CD14-positive monocyte (primary cell): ENCODE results near the gene ABCC9. TPM values are rescaled to one million over a fixed set of nuclear protein-coding genes. Genes with fewer than 3 reads are reported as not detected.

ENCODE experiments used
- DNase-seq, 3 donors: peaks; one replicate each; pipeline ENCODE4 v3.0.0-alpha.2; 2011 to 2022
- H2AFZ ChIP-seq: 2 replicates; pipeline ENCODE4 v1.6.0; 2012; ENCODE audit warnings: mild to moderate bottlenecking, low read depth, low read length, inconsistent platforms; ENCODE audit not compliant: insufficient read depth, poor library complexity, severe bottlenecking
- H3K27ac ChIP-seq, 2 donors: 1 replicate in 1 of 2; 2 replicates in 1 of 2; pipeline ENCODE4 v1.5.1; 2012 to 2013; ENCODE audit warnings: low read length in 2 of 2, control low read depth in 1 of 2, inconsistent platforms in 1 of 2, low read depth in 1 of 2, mild to moderate bottlenecking in 1 of 2
- H3K27me3 ChIP-seq, 2 donors: one replicate each; pipeline versions ENCODE4 v1.6.0 to v1.6.1; 2011 to 2013; ENCODE audit warnings: low read length in 2 of 2; ENCODE audit not compliant: control insufficient read depth in 2 of 2, insufficient read depth in 2 of 2
- H3K36me3 ChIP-seq, 2 donors: replicated peaks in 1 of 2; 1 replicate in 1 of 2; 2 replicates in 1 of 2; pipeline versions ENCODE4 v1.5.1 to v1.6.1; 2012 to 2013; ENCODE audit warnings: low read length in 2 of 2, control low read depth in 1 of 2, inconsistent platforms in 1 of 2, mild to moderate bottlenecking in 1 of 2; ENCODE audit not compliant: insufficient read depth in 2 of 2, control insufficient read depth in 1 of 2
- H3K4me1 ChIP-seq, 2 donors: 1 replicate in 1 of 2; 2 replicates in 1 of 2; pipeline versions ENCODE4 v1.5.1 to v1.6.1; 2012 to 2013; ENCODE audit warnings: low read length in 2 of 2, control low read depth in 1 of 2, inconsistent platforms in 1 of 2, mild to moderate bottlenecking in 1 of 2, moderate library complexity in 1 of 2; ENCODE audit not compliant: insufficient read depth in 2 of 2, control insufficient read depth in 1 of 2
- H3K4me2 ChIP-seq: replicated peaks from 2 replicates; pipeline ENCODE3; 2012; ENCODE audit warnings: low read length, moderate library complexity, mild to moderate bottlenecking; ENCODE audit not compliant: poor library complexity, severe bottlenecking; ENCODE audit errors: extremely low read depth
- H3K4me3 ChIP-seq, 3 experiments: fragments of 200-600 bp in 1 of 3; sonication (generic) in 1 of 3; replicated peaks in 1 of 3; 1 replicate in 2 of 3; 2 replicates in 1 of 3; pipeline ENCODE4 v1.5.1; 2011 to 2013; ENCODE audit warnings: low read length in 3 of 3, mild to moderate bottlenecking in 3 of 3, control low read depth in 2 of 3, low read depth in 2 of 3, inconsistent platforms in 1 of 3, moderate library complexity in 1 of 3
- H3K79me2 ChIP-seq: 2 replicates; pipeline ENCODE4 v1.6.0; 2012; ENCODE audit warnings: mild to moderate bottlenecking, control low read depth, inconsistent platforms, low read length, moderate library complexity; ENCODE audit not compliant: insufficient read depth
- H3K9ac ChIP-seq: 2 replicates; pipeline ENCODE4 v1.6.0; 2017; ENCODE audit warnings: low read length, mild to moderate bottlenecking; ENCODE audit not compliant: insufficient read depth, poor library complexity, severe bottlenecking
- H3K9me3 ChIP-seq, 2 donors: replicated peaks in 1 of 2; 1 replicate in 1 of 2; 2 replicates in 1 of 2; pipeline versions ENCODE4 v1.5.1 to v1.6.1; 2012 to 2013; ENCODE audit warnings: low read length in 2 of 2, control low read depth in 1 of 2; ENCODE audit not compliant: control insufficient read depth in 1 of 2, insufficient read depth in 1 of 2
- H4K20me1 ChIP-seq: 2 replicates; pipeline ENCODE4 v1.6.0; 2012; ENCODE audit warnings: mild to moderate bottlenecking, low read length, control low read depth, moderate library complexity; ENCODE audit not compliant: insufficient read depth
- H3K27ac Mint-ChIP-seq, 7 donors: one replicate each; pipeline ENCODE4 v1.8.0; 2020; ENCODE audit warnings: mild to moderate bottlenecking in 7 of 7, mixed read lengths in 7 of 7, moderate library complexity in 6 of 7, inconsistent platforms in 2 of 7
- H3K27me3 Mint-ChIP-seq, 3 donors: one replicate each; pipeline ENCODE4 v1.8.0; 2021 to 2022; ENCODE audit warnings: low read depth in 3 of 3, mild to moderate bottlenecking in 3 of 3, mixed read lengths in 3 of 3, moderate library complexity in 3 of 3, inconsistent platforms in 1 of 3
- H3K36me3 Mint-ChIP-seq, 2 donors: one replicate each; pipeline ENCODE4 v1.8.0; 2020; ENCODE audit warnings: mixed read lengths in 2 of 2, inconsistent platforms in 1 of 2, mild to moderate bottlenecking in 1 of 2
- H3K4me1 Mint-ChIP-seq: one replicate; pipeline ENCODE4 v1.8.0; 2020; ENCODE audit warnings: mild to moderate bottlenecking, mixed read lengths
- H3K4me3 Mint-ChIP-seq, 2 donors: one replicate each; pipeline ENCODE4 v1.8.0; 2020; ENCODE audit warnings: mild to moderate bottlenecking in 2 of 2, mixed read lengths in 2 of 2, moderate library complexity in 1 of 2
- H3K9me3 Mint-ChIP-seq, 7 donors: one replicate each; pipeline ENCODE4 v1.8.0; 2020 to 2022; ENCODE audit warnings: mixed read lengths in 7 of 7, mild to moderate bottlenecking in 6 of 7, moderate library complexity in 6 of 7, inconsistent platforms in 2 of 7
- WGBS: methylation state at CpG from one replicate; pipeline ENCODE4 v1.1.5; 2013; ENCODE audit warnings: missing lambda C conversion rate; ENCODE audit not compliant: insufficient coverage; 5-methylcytosine and 5-hydroxymethylcytosine counted together
- intact Hi-C, 2 donors: fragments of 100-400 bp; cut with micrococcal nuclease; formaldehyde crosslinking; loops; one replicate each; pipeline versions ENCODE4 v1.15.0 to v1.15.1; 2023
- polyA plus RNA-seq, 3 donors: library from polyadenylated mRNA; depleted of rRNA in 1 of 3; unstranded in 2 of 3; stranded (reverse) in 1 of 3; fragments of 300-500 nt in 2 of 3; fragments of >200 nt in 1 of 3; fragmentation: Illumina TruSeq in 2 of 3; gene quantifications; 1 replicate in 2 of 3; 2 replicates in 1 of 3; pipeline ENCODE4 v1.2.3, GENCODE V29; 2012 to 2021
- TF ChIP-seq, protein P1 (sequence below): fragments of 200-600 bp; IDR thresholded peaks from one replicate; pipeline ENCODE4 v1.8.0; 2022; ENCODE audit warnings: antibody characterized with exemption, mild to moderate bottlenecking

The ABCC9 gene
- polyA plus RNA-seq, 3 donors = not detected

DNA sequence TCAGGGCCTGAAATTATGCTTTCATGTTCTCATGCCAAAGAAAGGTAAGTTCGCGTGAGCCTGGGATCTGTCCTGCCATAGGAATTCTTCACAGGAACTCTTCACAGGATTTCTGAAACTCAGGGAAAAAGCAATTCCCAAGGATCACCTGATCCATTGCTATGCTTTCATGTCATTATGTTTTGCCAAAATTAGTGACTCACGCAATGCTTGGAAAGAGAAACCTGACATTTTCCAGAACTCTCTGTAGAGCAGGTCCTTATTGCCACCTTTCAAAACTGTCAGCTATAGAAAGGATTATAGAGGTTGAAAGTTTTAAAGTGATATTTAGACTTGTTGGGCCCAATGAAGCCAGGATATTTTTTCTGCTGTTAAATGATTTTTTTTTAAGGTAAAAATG is 160.4 kb downstream of the ABCC9 start:
- no peak for DNase-seq
- Histone ChIP-seq H3K27ac (no peak overlapping the region), H3K4me2 (no peak overlapping the region), H3K27me3 (peaks cover 10 to 11% of the 10 kb centered on the region in 2 donors), H3K79me2 (no peaks in the 10 kb centered on the region), H2AFZ (no peak overlapping the region), H4K20me1 (no peaks in the 10 kb centered on the region), H3K36me3 (no peaks in the 10 kb centered on the region), H3K4me1 (no peaks in the 10 kb centered on the region), H3K9me3 (no peaks in the 10 kb centered on the region), H3K9ac (no peak overlapping the region), H3K4me3 (no peak overlapping the region)
- no peak overlapping the region for H3K27ac Mint-ChIP-seq
- intact Hi-C loops = no loop called here
- H3K36me3 Mint-ChIP-seq = no peaks in the 10 kb centered on the region
- no peak overlapping the region for H3K4me3 Mint-ChIP-seq
- 100% methylated on average over 1 of the region's 3 CpGs for WGBS
- no peaks in the 10 kb centered on the region for H3K4me1 Mint-ChIP-seq
- TF ChIP-seq, protein P1, sequence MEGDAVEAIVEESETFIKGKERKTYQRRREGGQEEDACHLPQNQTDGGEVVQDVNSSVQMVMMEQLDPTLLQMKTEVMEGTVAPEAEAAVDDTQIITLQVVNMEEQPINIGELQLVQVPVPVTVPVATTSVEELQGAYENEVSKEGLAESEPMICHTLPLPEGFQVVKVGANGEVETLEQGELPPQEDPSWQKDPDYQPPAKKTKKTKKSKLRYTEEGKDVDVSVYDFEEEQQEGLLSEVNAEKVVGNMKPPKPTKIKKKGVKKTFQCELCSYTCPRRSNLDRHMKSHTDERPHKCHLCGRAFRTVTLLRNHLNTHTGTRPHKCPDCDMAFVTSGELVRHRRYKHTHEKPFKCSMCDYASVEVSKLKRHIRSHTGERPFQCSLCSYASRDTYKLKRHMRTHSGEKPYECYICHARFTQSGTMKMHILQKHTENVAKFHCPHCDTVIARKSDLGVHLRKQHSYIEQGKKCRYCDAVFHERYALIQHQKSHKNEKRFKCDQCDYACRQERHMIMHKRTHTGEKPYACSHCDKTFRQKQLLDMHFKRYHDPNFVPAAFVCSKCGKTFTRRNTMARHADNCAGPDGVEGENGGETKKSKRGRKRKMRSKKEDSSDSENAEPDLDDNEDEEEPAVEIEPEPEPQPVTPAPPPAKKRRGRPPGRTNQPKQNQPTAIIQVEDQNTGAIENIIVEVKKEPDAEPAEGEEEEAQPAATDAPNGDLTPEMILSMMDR = no peak
- H3K27me3 Mint-ChIP-seq = peaks cover 8 to 18% (median 13%) of the 10 kb centered on the region in 3 donors
- peaks cover 0 to 4% (median 0%) of the 10 kb centered on the region in 7 donors for H3K9me3 Mint-ChIP-seq

DNA sequence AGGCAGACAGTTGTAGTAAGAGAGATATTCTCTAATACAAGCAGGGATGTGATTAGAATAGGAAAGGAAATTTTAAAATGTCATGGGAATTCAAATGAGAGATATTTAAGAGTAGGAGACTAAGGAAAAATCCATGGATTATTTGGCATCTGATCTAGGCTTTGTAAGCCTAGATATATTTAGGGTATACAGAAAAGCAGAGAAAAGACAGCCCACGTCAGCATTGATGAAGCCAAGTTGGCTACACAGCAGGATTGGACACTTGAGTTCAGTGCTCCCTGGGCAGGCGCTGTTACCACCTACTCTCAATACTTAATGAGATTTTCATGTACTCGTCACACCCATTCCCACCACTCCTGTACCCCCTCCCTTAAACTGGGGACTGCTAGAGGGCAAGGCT is 165.1 kb downstream of the ABCC9 start:
- Mint-ChIP-seq H3K36me3 (no peaks in the 10 kb centered on the region), H3K4me3 (peak overlapping the region in 1 of 2 donors; percentile 44), H3K27ac (no peak overlapping the region), H3K27me3 (peaks cover 44 to 55% (median 49%) of the 10 kb centered on the region in 3 donors), H3K9me3 (peaks cover 0 to 5% (median 2%) of the 10 kb centered on the region in 7 donors), H3K4me1 (peaks cover 2% of the 10 kb centered on the region)
- no peak overlapping the region for H3K4me2 ChIP-seq
- H3K27ac ChIP-seq = no peak overlapping the region
- H3K4me1 ChIP-seq = no peaks in the 10 kb centered on the region
- no CpG with 5 or more reads among the region's 3 CpGs for WGBS
- H3K9me3 ChIP-seq = no peaks in the 10 kb centered on the region
- no peaks in the 10 kb centered on the region for H3K36me3 ChIP-seq
- H3K9ac ChIP-seq = no peak overlapping the region
- TF ChIP-seq, protein P1 = no peak
- H3K79me2 ChIP-seq = no peaks in the 10 kb centered on the region
- DNase-seq = no peak
- no peak overlapping the region for H3K4me3 ChIP-seq
- intact Hi-C loops = no loop called here
- H4K20me1 ChIP-seq = no peaks in the 10 kb centered on the region
- H3K27me3 ChIP-seq = peaks cover 47 to 52% of the 10 kb centered on the region in 2 donors
- H2AFZ ChIP-seq = no peak overlapping the region
